Cortex of kidney (tissue), 1 donor: ENCODE data around the gene CAPNS1.

Experiments
- DNase-seq: peaks from one replicate; lab custom pipeline; 2025; lab: John Stamatoyannopoulos, UW

CAPNS1 gene

DNA sequence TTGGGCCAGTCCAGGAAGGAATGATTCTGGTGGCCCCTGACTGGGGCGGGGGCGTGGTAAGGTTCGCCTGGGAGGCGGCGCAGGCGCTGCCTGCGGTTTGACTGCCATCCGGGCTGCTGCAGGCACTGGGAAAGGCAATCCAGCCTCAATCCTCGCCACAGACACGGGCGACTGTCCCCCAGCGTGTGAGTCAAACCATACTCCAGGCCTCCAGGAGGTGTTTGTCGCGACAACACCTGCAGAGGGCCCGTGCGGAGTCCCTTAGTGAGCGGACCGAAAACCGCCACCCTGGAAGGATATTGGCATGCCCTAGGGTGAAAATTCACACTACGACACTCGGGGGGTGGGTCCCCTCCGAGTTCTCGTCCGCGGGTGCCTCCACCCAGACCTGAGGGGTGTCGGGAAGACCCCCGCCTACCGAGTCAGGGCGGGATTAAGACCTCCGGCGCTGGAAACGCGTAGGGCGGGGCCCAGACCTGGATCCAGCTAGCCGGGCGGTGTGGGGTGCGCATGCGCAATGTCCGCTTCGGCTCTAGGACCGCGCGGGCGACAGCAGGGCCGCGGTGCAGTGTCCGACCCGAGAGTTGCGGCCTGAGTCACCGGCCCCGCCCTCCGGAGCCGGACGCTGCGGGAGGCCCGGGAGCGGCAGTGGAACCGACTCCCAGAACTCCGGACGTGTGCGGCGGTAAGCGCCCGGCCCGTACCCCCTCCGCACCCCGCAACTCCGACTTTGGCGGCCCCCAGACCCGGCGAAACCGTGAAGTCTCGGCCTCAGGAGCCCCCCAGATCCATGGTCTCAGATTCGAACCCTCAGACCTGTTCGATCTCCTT, at the start of gene CAPNS1:
Gene CAPNS1, plus strand, starts transcription at position 594 of the 831 bp plus-strand sequence. CDS start 946 bp downstream, outside the sequence.
- DNase-seq: no peak

- DNase-seq: no peak
These were observed 48.8 kb upstream of the CAPNS1 start for GRCh38 chr19:36090910-36091695.

GRCh38 chr19:36092566-36092965, 47.3 kb upstream of the CAPNS1 start:
- no peak for DNase-seq

DNA sequence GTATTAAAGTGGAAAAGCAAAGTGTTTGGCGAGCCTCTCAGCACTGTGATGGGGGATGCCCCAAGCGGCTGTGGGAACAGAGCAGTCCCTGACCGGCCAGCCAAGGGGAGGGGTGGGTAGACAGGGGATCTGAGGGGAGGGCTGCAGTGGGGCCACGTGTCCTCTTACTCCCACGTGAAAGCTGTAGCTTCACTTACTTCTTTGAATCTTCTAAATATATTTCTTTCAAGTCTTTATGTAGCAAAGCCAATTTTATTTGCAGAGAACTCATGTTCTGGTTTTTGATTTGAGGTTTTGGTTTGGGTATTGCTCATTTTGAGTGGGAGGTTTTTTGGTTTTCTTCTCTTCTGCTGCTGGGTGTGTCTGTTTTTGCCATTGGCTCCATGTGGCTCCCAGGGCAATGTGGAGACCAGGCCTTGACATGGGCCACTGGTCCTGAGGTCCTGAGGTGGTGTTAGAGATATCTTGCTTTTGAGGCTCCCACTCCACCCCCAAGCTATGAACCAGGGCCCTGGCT, 46.7 kb upstream of the CAPNS1 start:
- no peak for DNase-seq

GRCh38 chr19:36093687-36094086, 46.2 kb upstream of the CAPNS1 start:
- DNase-seq: no peak

- no peak for DNase-seq
These were observed 42.8 kb upstream of the CAPNS1 start for GRCh38 chr19:36097036-36097435.

- DNase-seq: no peak
These were observed 40.6 kb upstream of the CAPNS1 start for GRCh38 chr19:36099166-36099785.

DNA sequence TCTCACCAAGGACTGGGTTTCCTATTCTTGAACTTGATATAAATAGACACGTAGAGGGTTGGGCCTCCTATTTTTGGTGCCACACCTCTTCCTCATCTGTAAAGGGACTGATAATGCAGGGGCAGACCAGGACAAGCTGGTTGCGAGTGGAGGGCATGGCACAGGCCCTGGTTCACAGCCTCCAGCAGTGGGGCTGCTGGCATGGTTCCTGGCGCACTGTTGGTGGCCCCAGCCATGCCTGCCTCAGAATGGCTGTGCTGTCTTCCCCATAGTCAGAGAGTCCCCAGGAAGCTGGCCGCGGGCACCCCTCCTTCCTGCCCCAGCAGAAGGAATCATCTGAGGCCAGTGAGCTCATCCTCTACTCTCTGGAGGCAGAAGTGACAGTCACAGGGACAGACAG, 39.4 kb upstream of the CAPNS1 start:
- DNase-seq: no peak

DNA sequence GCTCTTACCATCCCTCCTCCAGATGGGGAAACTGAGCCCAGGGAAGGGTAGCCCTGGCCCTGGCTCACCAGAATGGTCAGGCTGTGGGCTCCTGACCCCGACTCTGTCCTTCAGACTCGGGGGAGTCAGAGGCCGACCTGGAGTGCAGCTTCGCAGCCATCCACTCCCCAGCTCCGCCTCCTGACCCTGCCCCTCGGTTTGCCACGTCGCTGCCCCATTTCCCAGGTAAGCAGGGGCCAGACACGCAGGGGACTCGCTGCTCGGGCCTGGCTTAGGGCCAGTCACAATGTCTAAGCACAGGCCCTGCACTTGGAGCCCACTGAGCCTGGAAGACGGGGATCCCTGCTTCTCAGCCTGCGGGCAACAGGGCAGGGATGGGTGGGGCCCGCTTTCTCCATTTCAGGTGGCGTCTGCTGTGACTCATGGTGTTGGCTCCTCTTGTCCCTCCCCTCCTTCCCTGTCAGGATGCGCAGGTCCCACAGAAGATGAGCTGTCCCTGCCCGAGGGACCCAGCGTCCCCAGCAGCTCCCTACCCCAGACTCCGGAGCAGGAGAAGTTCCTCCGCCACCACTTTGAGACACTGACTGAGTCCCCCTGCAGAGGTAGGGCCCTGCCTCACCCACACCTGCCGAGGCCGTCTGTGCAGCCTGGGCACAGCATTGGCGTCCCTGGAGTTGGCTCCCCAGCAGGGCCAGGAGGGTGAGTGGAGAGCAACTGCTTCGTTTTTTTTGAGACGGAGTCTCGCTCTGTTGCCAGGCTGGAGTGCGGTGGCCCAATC, 38.1 kb upstream of the CAPNS1 start:
- DNase-seq: no peak

DNA sequence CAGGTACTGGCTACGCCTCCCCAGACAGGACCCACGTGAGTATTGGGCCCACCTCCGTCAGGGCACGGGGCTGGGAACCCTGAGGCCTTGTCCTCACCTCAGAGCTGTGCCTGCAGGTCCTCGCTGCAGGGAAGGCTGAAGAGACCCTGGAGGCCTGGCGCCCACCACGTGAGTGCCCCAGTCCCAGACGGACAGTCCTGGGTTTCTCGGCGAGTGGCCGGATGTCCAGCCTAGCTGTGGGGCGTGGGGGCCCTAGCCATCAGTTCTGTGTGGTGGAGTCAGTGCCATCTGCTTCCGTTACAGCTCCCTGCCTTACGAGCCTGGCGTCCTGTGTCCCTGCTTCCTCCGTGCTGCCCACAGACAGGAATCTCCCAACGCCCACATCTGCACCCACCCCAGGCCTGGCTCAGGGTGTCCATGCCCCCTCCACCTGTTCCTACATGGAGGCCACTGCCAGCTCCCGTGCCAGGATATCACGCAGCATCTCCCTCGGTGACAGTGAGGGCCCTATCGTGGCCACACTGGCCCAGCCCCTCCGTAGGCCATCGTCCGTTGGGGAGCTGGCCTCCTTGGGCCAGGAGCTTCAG, 36.7 kb upstream of the CAPNS1 start:
- no peak for DNase-seq

DNA sequence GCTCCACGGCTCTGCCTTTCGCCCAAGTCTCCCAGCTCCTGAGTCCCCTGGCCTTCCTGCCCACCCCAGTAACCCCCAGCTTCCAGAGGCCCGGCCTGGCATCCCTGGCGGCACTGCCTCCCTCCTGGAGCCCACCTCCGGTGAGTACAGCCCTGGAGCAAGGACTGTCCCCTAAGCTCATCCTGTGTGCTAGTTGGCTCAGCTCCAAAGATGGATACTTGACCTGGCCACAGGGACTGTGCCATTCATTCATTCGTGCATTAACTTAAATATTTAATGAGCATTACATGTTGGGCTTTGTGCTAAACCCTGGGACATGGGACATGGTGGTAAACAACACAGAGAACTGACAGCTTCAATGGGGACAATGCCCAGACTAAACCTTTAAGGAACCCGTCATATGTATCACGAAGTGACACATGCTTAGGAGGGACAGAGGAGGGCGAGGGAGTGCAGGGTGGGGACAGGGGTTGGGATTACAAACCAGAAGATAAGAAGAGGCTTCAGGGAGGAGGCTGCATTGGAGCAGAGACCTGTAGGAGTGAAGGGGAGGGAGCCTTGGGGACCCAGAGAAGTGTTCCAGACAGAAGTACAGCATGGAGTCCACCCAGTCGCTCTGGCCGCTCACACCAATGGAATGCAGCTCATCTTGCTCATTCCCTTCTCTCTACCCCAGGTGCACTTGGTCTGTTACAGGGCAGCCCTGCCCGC, 35.9 kb upstream of the CAPNS1 start:
- no peak for DNase-seq

DNA sequence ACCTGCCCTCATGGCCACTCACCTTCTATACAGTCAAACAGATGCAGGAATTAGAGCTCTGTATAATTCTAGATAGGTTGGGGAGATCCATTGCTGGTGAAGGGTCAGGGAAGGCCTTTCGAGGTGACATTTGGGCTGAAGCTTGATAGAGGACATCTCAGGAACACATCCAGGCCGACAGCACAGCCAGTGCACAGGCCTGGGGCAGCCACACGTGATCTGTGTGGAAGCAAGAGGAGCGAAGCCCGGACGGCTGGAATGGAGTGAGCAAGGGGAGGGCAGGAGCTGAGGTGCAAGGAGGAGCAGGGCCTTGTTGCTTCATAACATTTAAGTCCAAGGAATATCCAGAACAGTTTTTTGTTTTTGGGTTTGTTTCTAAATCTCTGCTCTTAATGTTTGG, 33.4 kb upstream of the CAPNS1 start:
- no peak for DNase-seq

DNA sequence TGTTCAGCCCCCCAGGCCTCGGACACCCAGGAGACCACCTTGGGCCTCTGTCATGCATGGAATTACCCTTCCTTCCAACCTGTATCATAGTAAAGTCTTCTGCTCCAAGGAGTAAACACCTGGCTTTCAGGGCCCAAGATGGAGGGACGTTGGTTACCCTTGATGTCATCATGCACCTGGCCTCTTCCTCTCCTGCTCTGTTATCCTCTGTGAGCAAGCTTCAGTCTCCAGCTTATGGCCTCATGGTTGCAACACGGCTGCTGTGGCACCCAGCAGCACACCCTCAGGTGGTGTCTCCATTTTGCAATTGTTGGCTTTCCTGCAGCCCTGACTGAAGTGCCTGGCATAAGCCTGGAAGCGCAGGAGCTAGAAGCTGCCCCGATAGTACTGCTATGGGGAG, 32.9 kb upstream of the CAPNS1 start:
- no peak for DNase-seq

DNA sequence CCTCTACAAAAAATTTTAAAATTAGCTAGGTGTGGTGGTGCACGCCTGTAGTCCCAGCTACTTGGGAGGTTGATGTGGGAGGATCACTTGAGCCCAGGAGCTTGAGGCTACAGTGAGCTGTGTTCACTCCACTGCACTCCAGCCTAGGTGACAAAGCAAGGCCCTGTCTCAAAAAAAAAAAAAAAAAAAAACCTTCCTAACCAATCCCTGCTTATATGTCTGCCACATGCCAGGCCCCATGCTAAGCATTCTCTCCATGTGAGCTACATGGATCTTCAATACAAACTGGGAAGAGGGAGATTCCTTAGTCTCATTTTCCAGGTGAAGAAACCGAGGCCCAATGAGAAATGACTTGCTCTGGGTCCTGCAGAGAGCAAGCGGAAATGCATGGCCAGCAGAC, 31.2 kb upstream of the CAPNS1 start:
- DNase-seq: no peak

DNA sequence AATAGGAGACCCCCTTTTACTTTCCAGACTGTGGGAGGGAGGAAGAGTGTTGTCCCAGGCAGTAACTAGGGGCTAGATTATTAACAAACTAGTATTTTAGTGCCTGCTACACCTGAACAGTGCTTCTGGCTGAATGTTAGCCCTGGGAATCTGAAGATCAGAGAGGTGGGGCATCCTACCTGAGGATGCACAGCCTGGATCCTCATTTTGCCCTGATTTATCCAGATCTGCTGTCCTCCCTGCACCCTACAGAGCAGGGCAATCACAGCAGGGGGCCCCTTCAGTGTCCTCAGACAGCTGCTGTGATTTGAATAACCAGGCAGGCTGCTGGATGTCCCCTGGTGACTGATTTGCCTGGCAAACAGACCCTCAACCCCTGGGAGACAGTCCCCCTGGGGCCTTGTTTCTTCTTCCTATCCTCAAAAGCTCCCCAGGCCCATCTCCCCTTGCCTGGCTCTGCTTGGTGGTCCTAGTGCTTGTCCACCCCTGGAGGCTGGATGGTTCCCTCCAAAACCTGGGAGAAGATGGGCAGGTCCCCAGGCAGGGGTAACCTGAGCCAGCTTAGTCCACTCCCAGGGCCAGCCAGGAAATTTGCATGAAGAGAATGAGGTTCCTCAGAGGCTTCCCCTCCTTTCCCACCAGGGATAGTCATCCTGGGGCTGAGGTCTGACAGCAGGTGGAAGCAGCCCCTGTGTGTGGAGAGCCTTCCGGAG, 29.2 kb upstream of the CAPNS1 start, which contains the start of gene OVOL3:
Gene OVOL3, plus strand, starts transcription at position 657 of the 713 bp plus-strand sequence. CDS start 60 bp downstream, outside the sequence.
- no peak for DNase-seq

- DNase-seq: no peak
These were observed 28.7 kb upstream of the CAPNS1 start for GRCh38 chr19:36111200-36111539.

GRCh38 chr19:36112678-36113077, 27.2 kb upstream of the CAPNS1 start:
- DNase-seq: no peak

- no peak for DNase-seq
These were observed 26.4 kb upstream of the CAPNS1 start for GRCh38 chr19:36113425-36113824.

- no peak for DNase-seq
These were observed 25.8 kb upstream of the CAPNS1 start for GRCh38 chr19:36113894-36114720.
